Measurements from ENCODE around the gene FAM13A.

The FAM13A gene

DNA sequence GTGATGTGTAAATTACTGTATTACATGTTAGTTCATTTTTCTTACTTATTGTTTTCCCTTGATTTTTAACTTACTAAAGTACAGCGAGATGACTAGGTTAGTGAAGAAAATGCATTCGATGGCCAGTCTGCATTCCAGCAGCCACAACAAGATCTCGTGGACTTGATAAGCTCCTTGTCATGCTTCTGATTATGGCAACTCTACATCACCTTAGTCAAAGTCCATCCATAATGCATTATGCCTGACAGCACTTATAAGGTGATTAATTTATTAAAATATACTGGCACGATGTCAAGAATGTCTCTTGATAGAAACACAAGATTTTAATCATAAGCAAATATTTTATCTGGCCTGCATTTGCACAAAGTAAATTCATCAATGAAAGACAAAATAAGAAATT is 249.5 kb downstream of the FAM13A start:
- DNase-seq (ENCODE audit: extremely low spot score): no peak
- POLR2A ChIA-PET: no interaction called here
- CTCF ChIA-PET: interaction anchor here (0.7 kb wide), 1 partner anchor 11 kb away, joined by 3 read pairs; no protein-coding TSS in a partner anchor
- TF ChIP-seq ARNT (IDR thresholded peaks at IDR 0.05): no peak
- TF ChIP-seq ZNF384 (IDR thresholded peaks at IDR 0.05): no peak
- no peak for TF ChIP-seq BHLHE40 (IDR thresholded peaks at IDR 0.05; ENCODE audit: borderline replicate concordance)
- no peak for TF ChIP-seq CTBP1 (IDR thresholded peaks at IDR 0.05; ENCODE audit: borderline replicate concordance)
- TF ChIP-seq SP1 (IDR thresholded peaks at IDR 0.05): no peak
- no peak for TF ChIP-seq TARDBP (IDR thresholded peaks at IDR 0.05)
- no peak for TF ChIP-seq SUZ12 (IDR thresholded peaks at IDR 0.05)
- no peak for TF ChIP-seq HDGF (IDR thresholded peaks at IDR 0.05; ENCODE audit: borderline replicate concordance)
- no peak for TF ChIP-seq LEF1 (IDR thresholded peaks at IDR 0.05; ENCODE audit: borderline replicate concordance)
- no peak for TF ChIP-seq FOXK2 (IDR thresholded peaks at IDR 0.05)
- TF ChIP-seq, protein P1, sequence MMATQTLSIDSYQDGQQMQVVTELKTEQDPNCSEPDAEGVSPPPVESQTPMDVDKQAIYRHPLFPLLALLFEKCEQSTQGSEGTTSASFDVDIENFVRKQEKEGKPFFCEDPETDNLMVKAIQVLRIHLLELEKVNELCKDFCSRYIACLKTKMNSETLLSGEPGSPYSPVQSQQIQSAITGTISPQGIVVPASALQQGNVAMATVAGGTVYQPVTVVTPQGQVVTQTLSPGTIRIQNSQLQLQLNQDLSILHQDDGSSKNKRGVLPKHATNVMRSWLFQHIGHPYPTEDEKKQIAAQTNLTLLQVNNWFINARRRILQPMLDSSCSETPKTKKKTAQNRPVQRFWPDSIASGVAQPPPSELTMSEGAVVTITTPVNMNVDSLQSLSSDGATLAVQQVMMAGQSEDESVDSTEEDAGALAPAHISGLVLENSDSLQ (IDR thresholded peaks at IDR 0.05): no peak
- TF ChIP-seq FOXM1 (IDR thresholded peaks at IDR 0.05; ENCODE audit: borderline replicate concordance): no peak
- TF ChIP-seq FOXA1 (IDR thresholded peaks at IDR 0.05): no peak
- no peak for TF ChIP-seq ELF4 (IDR thresholded peaks at IDR 0.05)
- TF ChIP-seq NFRKB (IDR thresholded peaks at IDR 0.05): no peak

DNA sequence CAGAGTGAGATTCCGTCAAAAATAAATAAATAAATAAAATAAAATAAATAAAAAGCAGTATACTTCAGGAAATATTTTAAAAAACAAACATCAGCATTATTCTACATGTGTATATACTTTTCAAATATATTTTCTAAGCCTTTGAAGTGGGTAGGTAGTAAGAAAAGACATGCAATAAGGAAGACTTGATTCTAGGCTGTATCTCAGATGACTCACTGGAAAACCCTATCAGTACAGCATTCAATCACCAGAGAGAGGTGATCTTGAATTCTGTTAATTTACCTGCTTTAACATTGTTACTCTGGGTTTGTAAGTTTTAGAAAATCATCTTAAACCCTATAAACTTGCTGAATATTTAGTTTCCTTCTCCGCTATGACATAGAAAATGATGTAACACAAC is 252.8 kb downstream of the FAM13A start:
- TF ChIP-seq HDGF (IDR thresholded peaks at IDR 0.05; ENCODE audit: borderline replicate concordance) (no peak), SUZ12 (IDR thresholded peaks at IDR 0.05) (no peak)
- POLR2A ChIA-PET: no interaction called here
- CTCF ChIA-PET: no interaction called here
- no peak for DNase-seq (ENCODE audit: extremely low spot score)

GRCh38 chr4:88803600-88804096 is 253.3 kb downstream of the FAM13A start:
- ChIA-PET POLR2A (no interaction called here), CTCF (no interaction called here)
- DNase-seq (ENCODE audit: extremely low spot score): no peak

DNA sequence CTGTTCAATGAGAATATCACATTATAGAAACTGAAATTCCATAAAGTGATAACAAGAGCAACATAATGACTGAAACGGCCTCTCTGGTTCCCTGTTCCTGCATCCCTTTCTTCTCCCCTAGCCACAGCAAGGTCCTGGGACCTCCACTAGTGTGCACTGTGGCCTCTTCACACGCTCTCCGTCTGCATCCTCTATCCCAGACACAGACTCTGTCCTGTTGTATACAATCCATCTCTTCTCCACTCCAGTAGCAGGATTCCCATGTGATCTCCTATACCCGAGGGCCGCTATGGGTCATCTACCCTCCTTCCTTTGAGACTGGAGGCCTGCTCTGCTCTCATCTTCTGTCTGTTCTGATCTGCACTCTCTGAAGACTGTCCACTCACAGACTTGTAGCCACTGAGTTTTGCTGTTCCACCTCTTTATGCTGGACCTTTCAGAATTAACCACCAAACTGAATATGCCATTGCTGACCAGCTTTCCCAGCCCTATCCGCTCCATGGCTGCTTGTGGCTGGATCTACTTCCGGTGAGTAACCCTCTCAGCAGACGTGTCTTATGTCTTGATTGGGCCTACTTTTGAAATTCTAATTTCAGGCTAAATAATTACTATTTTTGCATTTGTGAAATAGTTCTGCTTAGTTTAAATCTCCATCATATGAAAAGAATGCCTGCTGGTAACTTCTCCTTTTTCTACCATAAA is 254.2 kb downstream of the FAM13A start:
- TF ChIP-seq SP1 (IDR thresholded peaks at IDR 0.05) (no peak), ARNT (IDR thresholded peaks at IDR 0.05) (no peak), NFRKB (IDR thresholded peaks at IDR 0.05) (no peak), SUZ12 (IDR thresholded peaks at IDR 0.05) (no peak), ELF4 (IDR thresholded peaks at IDR 0.05) (no peak), TARDBP (IDR thresholded peaks at IDR 0.05) (no peak), FOXA1 (IDR thresholded peaks at IDR 0.05) (no peak), FOXM1 (IDR thresholded peaks at IDR 0.05; ENCODE audit: borderline replicate concordance) (no peak)
- TF ChIP-seq, protein P1 (IDR thresholded peaks at IDR 0.05): no peak
- ChIA-PET POLR2A (no interaction called here), CTCF (interaction anchor here (0.6 kb wide), 1 partner anchor 53 kb away, joined by 3 read pairs; no protein-coding TSS in a partner anchor)
- DNase-seq (ENCODE audit: extremely low spot score): no peak

More at GRCh38 chr4:88803600-88804096, 253.3 kb downstream of the FAM13A start:
- TF ChIP-seq BHLHE40 (IDR thresholded peaks at IDR 0.05; ENCODE audit: borderline replicate concordance): no peak
- no peak for TF ChIP-seq TARDBP (IDR thresholded peaks at IDR 0.05)
- no peak for TF ChIP-seq ZNF384 (IDR thresholded peaks at IDR 0.05)
- TF ChIP-seq FOXA1 (IDR thresholded peaks at IDR 0.05): no peak
- TF ChIP-seq NFRKB (IDR thresholded peaks at IDR 0.05): no peak
- TF ChIP-seq ARNT (IDR thresholded peaks at IDR 0.05): no peak
- no peak for TF ChIP-seq HDGF (IDR thresholded peaks at IDR 0.05; ENCODE audit: borderline replicate concordance)
- no peak for TF ChIP-seq FOXM1 (IDR thresholded peaks at IDR 0.05; ENCODE audit: borderline replicate concordance)
- no peak for TF ChIP-seq SUZ12 (IDR thresholded peaks at IDR 0.05)

DNA sequence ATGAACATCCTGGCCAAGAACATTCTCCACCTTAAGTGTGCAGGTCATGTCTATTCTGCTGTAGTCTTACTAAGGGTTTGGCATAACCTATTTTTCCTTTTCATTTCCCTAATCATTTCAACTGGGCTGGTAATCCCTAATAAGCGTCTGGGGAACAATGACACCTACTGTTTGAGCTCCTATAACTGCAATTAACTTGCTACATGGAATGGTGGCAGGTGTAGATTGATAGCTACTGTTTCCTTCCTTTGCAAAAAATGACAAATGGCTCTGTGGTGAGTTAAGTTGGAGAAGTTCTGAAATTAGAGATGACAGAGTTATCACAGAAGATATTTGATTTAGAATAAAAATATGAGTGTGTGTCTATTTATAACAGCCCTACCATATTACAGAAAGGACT is 254.8 kb downstream of the FAM13A start:
- DNase-seq (ENCODE audit: extremely low spot score): no peak
- ChIA-PET POLR2A (no interaction called here), CTCF (interaction anchor here (0.6 kb wide), 1 partner anchor 54 kb away, joined by 3 read pairs; no protein-coding TSS in a partner anchor)
- no peak for TF ChIP-seq FOXK2 (IDR thresholded peaks at IDR 0.05)
- no peak for TF ChIP-seq SUZ12 (IDR thresholded peaks at IDR 0.05)
- TF ChIP-seq FOXA1 (IDR thresholded peaks at IDR 0.05): no peak
- TF ChIP-seq BHLHE40 (IDR thresholded peaks at IDR 0.05; ENCODE audit: borderline replicate concordance): no peak
- TF ChIP-seq L3MBTL2 (conservative IDR thresholded peaks at IDR 0.05): no peak
- TF ChIP-seq LEF1 (IDR thresholded peaks at IDR 0.05; ENCODE audit: borderline replicate concordance): no peak
- TF ChIP-seq TARDBP (IDR thresholded peaks at IDR 0.05): no peak
- no peak for TF ChIP-seq ARNT (IDR thresholded peaks at IDR 0.05)

- CTCF ChIA-PET: no interaction called here
- POLR2A ChIA-PET: no interaction called here
- DNase-seq (ENCODE audit: extremely low spot score): no peak
- TF ChIP-seq ELF4 (IDR thresholded peaks at IDR 0.05) (no peak), SP1 (IDR thresholded peaks at IDR 0.05) (no peak), SUZ12 (IDR thresholded peaks at IDR 0.05) (no peak), NFRKB (IDR thresholded peaks at IDR 0.05) (no peak), BHLHE40 (IDR thresholded peaks at IDR 0.05; ENCODE audit: borderline replicate concordance) (no peak), L3MBTL2 (conservative IDR thresholded peaks at IDR 0.05) (no peak), LEF1 (IDR thresholded peaks at IDR 0.05; ENCODE audit: borderline replicate concordance) (no peak)
- TF ChIP-seq, protein P1 (IDR thresholded peaks at IDR 0.05): no peak
Observed at GRCh38 chr4:88799900-88800299, 257.1 kb downstream of the FAM13A start.

All from HEK293T (cell line).